HG02678 (cell line): ENCODE data around the gene MLANA.
"Not testable (repeated sequence)": the region's sequence is repeated elsewhere in the genome, so short reads cannot be mapped to it uniquely, and the experiment has no call there.

Experiments
- ATAC-seq: cut with Tn5 transposase; IDR thresholded peaks from one replicate; pipeline ENCODE4 v1.9.1; 2021; ENCODE audit warnings: mild to moderate bottlenecking, moderate library complexity; ENCODE audit not compliant: unreplicated experiment

Gene MLANA

GRCh38 chr9:5869315-5870019, 21.2 kb upstream of the MLANA start:
- no peak for ATAC-seq

GRCh38 chr9:5870020-5870339, 20.7 kb upstream of the MLANA start:
- ATAC-seq = no peak

GRCh38 chr9:5870691-5871090, 20.0 kb upstream of the MLANA start:
- no peak for ATAC-seq

GRCh38 chr9:5871785-5872184, 18.9 kb upstream of the MLANA start:
- no peak for ATAC-seq

GRCh38 chr9:5872511-5872910, 18.2 kb upstream of the MLANA start:
- no peak for ATAC-seq

- ATAC-seq = no peak
These were observed 17.2 kb upstream of the MLANA start for GRCh38 chr9:5873439-5873838.

GRCh38 chr9:5874048-5874447, 16.6 kb upstream of the MLANA start:
- no peak for ATAC-seq

GRCh38 chr9:5876026-5876425, 14.7 kb upstream of the MLANA start:
- peak; percentile 53 for ATAC-seq

- no peak for ATAC-seq
These were observed 14.0 kb upstream of the MLANA start for GRCh38 chr9:5876711-5877110.

GRCh38 chr9:5879419-5880181, 11.1 kb upstream of the MLANA start:
- no peak for ATAC-seq

GRCh38 chr9:5882244-5883012, 8.3 kb upstream of the MLANA start:
- not testable (repeated sequence) for ATAC-seq

- no peak for ATAC-seq
These were observed 6.5 kb upstream of the MLANA start for GRCh38 chr9:5884191-5884590.

GRCh38 chr9:5886114-5886939, 4.4 kb upstream of the MLANA start:
- ATAC-seq = peak; percentile 97

GRCh38 chr9:5892456-5893133, 1.9 kb downstream of the MLANA start:
- no peak for ATAC-seq

GRCh38 chr9:5893134-5893505, 2.4 kb downstream of the MLANA start:
- no peak for ATAC-seq

GRCh38 chr9:5893591-5894236, 3.0 kb downstream of the MLANA start:
- no peak for ATAC-seq

- no peak for ATAC-seq
These were observed 3.7 kb downstream of the MLANA start for GRCh38 chr9:5894237-5894959.

- ATAC-seq = no peak
These were observed 5.1 kb downstream of the MLANA start for GRCh38 chr9:5895782-5896181.

- no peak for ATAC-seq
These were observed 6.2 kb downstream of the MLANA start for GRCh38 chr9:5896863-5897262.
